Nephron progenitor cell (in vitro differentiated cells): Measurements from ENCODE around the gene ZMYM2.

Source experiments
- DNase-seq: peaks from one replicate; pipeline ENCODE4 v3.0.0; 2021
- H3K27ac Mint-ChIP-seq: 2 replicates; pipeline ENCODE4 v1.8.0; 2021; ENCODE audit warnings: mild to moderate bottlenecking, moderate library complexity, mixed read lengths
- H3K27me3 Mint-ChIP-seq: 2 replicates; pipeline ENCODE4 v1.8.0; 2021; ENCODE audit warnings: mild to moderate bottlenecking, low read depth, mixed read lengths; ENCODE audit not compliant: poor library complexity
- H3K36me3 Mint-ChIP-seq: 2 replicates; pipeline ENCODE4 v1.8.0; 2021; ENCODE audit warnings: low read depth, mixed read lengths
- H3K4me1 Mint-ChIP-seq: 2 replicates; pipeline ENCODE4 v1.8.0; 2021; ENCODE audit warnings: mixed read lengths
- H3K4me3 Mint-ChIP-seq: 2 replicates; pipeline ENCODE4 v1.8.0; 2021; ENCODE audit warnings: mild to moderate bottlenecking, moderate library complexity, mixed read lengths
- H3K9me3 Mint-ChIP-seq: 2 replicates; pipeline ENCODE4 v1.8.0; 2021; ENCODE audit warnings: mild to moderate bottlenecking, moderate library complexity, mixed read lengths
- TF ChIP-seq, protein P1 (sequence below): fragments of 200-600 bp; sonication (generic); IDR thresholded peaks from 2 replicates; pipeline ENCODE4 v1.5.0; 2021; ENCODE audit warnings: antibody characterized with exemption

Gene ZMYM2

DNA sequence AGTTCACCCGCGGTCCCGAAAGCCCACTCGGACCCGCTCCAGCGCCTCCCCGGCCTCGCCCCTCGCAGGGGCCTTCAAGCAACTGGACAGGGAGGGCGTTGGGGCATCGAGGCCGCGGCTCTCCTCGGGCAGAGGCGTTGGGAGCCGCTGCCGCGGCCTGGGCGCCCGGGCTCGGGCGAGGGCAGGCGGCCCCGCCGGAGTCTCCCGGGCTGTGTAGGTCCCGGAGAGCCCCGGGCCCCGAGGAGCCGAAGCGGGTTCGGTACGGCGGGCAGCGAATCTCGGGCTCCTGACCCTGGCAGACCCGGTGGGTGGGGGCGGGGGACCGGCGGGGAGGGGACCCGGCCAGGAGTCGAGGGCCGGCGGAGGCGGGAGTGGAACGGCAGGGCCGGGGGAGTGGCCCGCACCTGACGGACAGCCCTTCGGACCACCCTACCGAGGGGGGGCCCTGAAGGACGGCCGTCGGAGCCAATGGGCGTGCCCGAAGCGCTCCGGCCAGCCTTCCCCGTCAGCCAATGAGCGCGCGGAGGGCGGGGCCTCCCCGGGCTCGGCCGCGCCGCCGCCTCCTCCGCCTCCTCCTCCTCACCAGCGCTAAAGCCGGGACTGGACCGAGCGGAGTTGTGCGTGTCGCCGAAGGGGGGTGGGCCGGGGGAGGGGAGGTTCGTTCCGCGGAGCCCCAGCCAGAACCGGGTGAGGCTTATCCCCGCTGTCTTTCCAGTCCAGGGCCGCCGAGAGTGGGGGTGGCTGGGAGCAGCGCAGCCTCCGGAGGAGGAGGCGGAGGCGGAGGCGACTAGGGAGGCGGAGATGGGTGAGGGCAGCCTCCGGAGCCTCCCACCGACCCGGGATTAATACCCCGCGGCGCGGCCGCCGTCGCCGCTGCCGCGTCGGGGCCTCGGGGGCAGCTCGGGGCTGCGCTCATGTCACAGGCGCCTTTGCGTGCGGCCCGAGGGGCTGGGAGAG is at the start of gene ZMYM2:
Gene ZMYM2, plus strand, starts transcription at position 573 of the 957 bp plus-strand sequence. CDS start 34,346 bp downstream, outside the sequence.
- H3K27ac Mint-ChIP-seq: peak within 1 kb of the TSS; percentile 98

DNA sequence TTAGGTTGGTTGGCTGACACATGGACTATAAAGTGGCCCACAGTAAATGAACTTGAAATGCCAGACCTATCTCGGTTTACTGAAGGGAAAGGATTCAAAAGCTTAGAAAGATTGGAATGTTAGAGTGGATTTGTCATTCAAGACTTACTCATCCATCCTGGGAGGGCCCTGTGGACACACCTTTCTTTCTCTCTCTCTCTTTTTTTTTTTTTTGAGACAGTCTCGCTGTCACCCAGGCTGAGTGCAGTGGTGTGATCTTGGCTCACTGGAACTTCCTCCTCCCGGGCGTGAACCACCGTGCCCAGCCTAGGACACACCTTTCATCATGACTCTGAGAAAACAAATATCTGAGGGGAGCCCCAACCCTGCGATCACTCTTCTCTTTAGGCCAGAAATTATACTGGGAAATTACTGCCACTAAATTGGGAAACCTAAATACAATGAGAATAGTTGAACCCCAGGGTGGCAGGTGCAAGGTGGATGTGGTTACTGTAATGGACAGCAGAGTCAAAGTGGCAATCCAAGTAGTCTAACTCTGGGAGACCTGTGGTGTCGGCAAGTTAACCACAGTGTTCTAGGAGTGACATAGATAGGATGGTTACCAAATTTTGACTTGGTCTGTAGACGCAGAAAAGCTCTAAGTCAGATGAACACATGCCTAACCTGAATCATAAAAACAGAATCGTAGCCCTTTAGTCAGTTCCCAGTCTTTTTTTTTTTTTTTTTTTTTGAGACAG is 48.0 kb upstream of the ZMYM2 start:
- no peaks in the 10 kb centered on the region for H3K36me3 Mint-ChIP-seq
- TF ChIP-seq, protein P1, sequence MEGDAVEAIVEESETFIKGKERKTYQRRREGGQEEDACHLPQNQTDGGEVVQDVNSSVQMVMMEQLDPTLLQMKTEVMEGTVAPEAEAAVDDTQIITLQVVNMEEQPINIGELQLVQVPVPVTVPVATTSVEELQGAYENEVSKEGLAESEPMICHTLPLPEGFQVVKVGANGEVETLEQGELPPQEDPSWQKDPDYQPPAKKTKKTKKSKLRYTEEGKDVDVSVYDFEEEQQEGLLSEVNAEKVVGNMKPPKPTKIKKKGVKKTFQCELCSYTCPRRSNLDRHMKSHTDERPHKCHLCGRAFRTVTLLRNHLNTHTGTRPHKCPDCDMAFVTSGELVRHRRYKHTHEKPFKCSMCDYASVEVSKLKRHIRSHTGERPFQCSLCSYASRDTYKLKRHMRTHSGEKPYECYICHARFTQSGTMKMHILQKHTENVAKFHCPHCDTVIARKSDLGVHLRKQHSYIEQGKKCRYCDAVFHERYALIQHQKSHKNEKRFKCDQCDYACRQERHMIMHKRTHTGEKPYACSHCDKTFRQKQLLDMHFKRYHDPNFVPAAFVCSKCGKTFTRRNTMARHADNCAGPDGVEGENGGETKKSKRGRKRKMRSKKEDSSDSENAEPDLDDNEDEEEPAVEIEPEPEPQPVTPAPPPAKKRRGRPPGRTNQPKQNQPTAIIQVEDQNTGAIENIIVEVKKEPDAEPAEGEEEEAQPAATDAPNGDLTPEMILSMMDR: no peak
- H3K27me3 Mint-ChIP-seq: peaks cover 6% of the 10 kb centered on the region
- H3K9me3 Mint-ChIP-seq: no peaks in the 10 kb centered on the region
- DNase-seq: no peak
- no peaks in the 10 kb centered on the region for H3K4me1 Mint-ChIP-seq
- H3K4me3 Mint-ChIP-seq: no peak overlapping the region
- H3K27ac Mint-ChIP-seq: no peak overlapping the region

More for the DNA sequence above, at the start of gene ZMYM2:
- Mint-ChIP-seq H3K9me3 (peaks cover 15% of the 10 kb centered on the region), H3K27me3 (peaks cover 2% of the 10 kb centered on the region), H3K4me1 (peaks cover 21% of the 10 kb centered on the region), H3K36me3 (peaks cover 26% of the 10 kb centered on the region), H3K4me3 (peak within 1 kb of the TSS; percentile 96)
- DNase-seq: peak; percentile 100
- TF ChIP-seq, protein P1: no peak

DNA sequence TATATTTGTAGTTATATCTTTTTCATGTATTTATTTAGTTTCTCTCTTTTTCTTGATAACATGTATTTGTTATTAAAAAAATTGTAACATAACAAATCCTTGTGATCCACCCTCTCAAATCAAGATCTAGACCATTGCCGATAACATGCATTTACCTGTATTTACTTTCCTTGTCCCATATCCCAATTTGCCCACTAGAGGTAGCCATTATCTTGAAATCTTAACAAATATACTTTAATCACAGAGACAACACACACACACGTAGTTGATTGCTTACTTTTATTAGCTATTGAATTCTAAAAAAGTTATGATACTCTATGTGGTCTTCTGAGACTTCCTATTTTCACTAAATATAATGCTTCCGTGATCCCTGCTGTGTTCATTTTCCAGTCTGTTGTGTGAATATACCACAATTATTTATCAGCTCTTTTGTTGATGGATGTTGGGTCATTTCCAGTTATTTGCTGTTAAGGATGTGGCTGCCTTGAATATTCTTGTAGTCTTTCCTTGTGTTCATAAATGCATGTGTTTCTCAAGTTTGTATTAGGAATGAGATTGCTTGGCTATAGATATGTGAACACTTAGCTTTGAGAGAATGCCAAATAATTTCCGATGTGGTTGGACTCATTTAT is 31.3 kb upstream of the ZMYM2 start:
- no peak for DNase-seq
- Mint-ChIP-seq H3K9me3 (no peaks in the 10 kb centered on the region), H3K36me3 (no peaks in the 10 kb centered on the region), H3K4me1 (no peaks in the 10 kb centered on the region), H3K27ac (no peak overlapping the region), H3K27me3 (peaks cover 5% of the 10 kb centered on the region), H3K4me3 (no peak overlapping the region)
- TF ChIP-seq, protein P1: peak; percentile 39

DNA sequence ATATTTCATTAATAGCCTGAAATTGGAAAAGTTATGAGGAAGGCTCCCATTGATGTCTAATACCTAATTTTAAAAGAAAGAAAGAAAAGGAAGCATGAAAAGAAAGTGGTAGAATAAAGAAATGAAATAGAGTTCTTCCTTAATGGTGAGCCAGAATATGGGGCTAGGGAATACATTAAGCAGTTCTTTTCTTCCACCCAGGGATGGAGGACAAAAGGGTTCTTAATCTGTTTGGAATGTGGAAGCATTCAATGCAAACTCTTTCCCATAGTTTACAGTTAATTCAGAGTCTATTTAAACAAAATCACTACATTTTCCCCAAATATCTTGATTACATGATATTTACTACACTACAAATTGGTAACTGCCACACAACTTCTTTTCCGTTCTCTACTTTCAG is 18.4 kb upstream of the ZMYM2 start:
- Mint-ChIP-seq H3K27ac (no peak overlapping the region), H3K4me1 (no peaks in the 10 kb centered on the region), H3K9me3 (no peaks in the 10 kb centered on the region), H3K4me3 (no peak overlapping the region), H3K27me3 (no peaks in the 10 kb centered on the region), H3K36me3 (no peaks in the 10 kb centered on the region)
- DNase-seq: no peak
- TF ChIP-seq, protein P1: no peak

DNA sequence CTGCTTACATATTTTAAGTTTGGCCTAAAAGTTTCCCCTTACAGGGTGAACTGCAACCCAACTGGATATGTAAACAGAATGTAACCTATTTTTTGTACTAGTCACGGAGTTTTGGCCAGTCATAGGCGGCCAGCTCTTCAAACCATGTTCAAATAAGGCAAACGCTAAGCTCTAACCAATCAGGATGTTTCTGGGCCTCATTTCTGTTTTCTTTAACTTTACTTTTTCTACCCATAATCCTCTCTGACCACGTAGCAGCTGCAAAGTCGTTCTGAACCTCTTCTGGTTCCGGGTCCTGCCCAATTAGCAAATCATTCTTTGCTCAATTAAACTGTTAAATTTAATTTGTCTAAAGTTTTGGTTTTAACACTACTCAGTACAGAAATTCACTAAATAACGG is 8.2 kb upstream of the ZMYM2 start:
- Mint-ChIP-seq H3K4me3 (no peak overlapping the region), H3K4me1 (no peaks in the 10 kb centered on the region), H3K36me3 (no peaks in the 10 kb centered on the region), H3K27ac (no peak overlapping the region), H3K27me3 (peaks cover 11% of the 10 kb centered on the region), H3K9me3 (no peaks in the 10 kb centered on the region)
- TF ChIP-seq, protein P1: no peak
- DNase-seq: no peak
